ENCODE results near the gene KDELR3.

GRCh38 chr22:38490915-38491314 is 23.0 kb downstream of the KDELR3 start:
- TF ChIP-seq POLR2A (IDR thresholded peaks at IDR 0.05; ENCODE audit: borderline replicate concordance, extremely low read depth, insufficient read depth, insufficient read length) (no peak), CTCF (IDR thresholded peaks at IDR 0.05 in 2 of 3, conservative IDR thresholded peaks at IDR 0.05 in 1 of 3; ENCODE audit: borderline replicate concordance in 1 of 3, insufficient read depth in 1 of 3, low read depth in 2 of 3, low read length in 2 of 3) (no peak), FOSL1 (IDR thresholded peaks at IDR 0.05; ENCODE audit: low read depth) (no peak), TCF7L2 (IDR thresholded peaks at IDR 0.05; ENCODE audit: borderline replicate concordance, extremely low read depth, insufficient read depth, insufficient read length) (no peak), ZNF274 (IDR thresholded peaks at IDR 0.05; ENCODE audit: low read depth, low read length) (no peak), POLR2AphosphoS5 (IDR thresholded peaks at IDR 0.05; ENCODE audit: low read depth, low read length) (no peak), MAX (IDR thresholded peaks at IDR 0.05) (no peak), EZH2phosphoT487 (IDR thresholded peaks at IDR 0.05; ENCODE audit: borderline replicate concordance) (no peak)

All from HCT116 (cell line).